ENCODE data around the gene MEGF6.

Gene MEGF6

GRCh38 chr1:3453891-3454810 lies 157.2 kb downstream of the MEGF6 start, which contains the start of gene ARHGEF16:
Gene ARHGEF16 (plus strand): TSS chr1:3454665. CDS start chr1:3463085, 8,420 bp downstream.
- peak; percentile 63 for DNase-seq

DNA sequence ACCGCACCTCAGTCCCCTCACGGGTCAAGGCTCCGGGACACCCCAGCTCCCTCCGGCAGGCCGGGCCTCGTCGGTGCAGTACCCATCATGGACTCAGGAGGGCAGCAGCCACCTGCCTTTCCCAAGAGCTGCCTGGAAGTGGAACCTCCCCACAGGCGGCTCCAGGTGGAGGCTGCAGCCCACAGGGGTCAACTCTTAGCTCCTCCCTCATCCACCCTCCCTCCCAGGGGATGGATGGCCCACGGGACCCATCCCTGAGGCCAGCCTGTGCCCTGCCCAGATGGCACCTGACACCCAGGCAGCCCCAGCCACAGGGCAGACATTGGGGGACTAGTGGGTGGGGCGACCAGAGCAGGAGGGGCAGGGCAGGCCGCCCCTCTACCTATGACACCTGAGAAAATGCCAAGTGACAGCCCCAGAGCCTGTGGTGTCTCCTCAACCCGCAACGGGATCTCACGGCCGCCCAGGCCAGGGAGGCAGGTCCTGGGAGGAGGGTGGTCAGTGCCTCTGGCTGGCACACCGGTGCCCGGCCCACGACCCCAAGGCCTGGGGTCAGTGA lies 158.0 kb downstream of the MEGF6 start:
- DNase-seq, result peak; percentile 65

DNA sequence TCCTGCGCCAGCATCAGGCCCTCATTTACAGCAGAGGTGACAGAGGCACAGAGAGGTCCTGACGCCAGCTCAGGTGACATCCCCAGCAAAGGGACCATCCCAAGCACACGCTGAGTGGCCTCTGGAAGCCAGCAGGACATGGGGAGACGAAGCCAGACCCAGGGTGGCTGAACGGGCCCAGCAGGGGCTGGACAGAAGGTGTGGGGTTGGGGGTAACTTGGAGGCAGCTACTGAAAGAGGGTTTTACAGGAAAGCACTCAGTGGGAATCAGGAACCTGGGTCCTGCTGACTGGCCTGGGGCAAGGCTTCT lies 158.5 kb downstream of the MEGF6 start:
- DNase-seq, result no peak

GRCh38 chr1:3451994-3452865 lies 159.1 kb downstream of the MEGF6 start:
- no peak for DNase-seq

DNA sequence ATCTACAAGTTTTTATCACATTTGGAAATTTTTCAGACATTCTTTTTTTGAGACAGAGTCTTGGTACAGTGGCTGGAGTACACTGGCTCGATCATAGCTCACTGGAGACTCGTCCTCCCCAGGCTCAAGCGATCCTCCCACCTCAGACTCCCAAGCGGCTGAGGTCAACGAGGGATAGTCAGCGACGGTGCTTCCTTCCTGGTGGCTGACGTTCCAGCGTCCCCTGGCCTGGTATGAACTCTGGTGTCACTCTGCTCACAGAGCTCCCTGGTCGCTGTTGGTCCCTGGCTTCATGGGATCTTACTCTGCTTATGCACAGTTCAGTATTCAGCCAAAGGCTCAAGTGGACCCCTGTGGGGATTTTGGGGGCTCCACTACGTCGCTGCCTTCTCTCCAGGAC lies 160.3 kb downstream of the MEGF6 start:
- DNase-seq, result no peak

- no peak for DNase-seq
These were observed 161.0 kb downstream of the MEGF6 start for GRCh38 chr1:3450202-3450863.

DNA sequence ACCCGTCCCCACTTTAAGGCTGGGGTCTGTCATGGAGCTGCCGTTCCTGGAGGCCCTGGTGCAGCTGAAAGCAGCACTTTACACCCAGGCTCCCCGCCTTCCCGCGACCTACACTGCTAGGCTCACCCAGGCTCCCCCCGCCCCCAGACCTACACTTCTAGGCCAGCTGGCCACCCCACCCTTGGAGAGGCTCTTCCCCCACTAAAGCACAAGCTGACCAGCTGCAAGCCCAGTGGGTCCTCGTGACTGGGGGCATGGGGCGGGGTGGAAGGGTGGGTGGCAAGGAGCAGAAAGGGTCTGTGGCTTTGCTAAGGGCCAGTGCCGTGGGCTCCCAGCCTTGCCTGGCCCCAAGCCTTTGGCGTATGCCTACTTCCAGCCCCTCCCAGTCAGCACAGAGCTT lies 166.6 kb downstream of the MEGF6 start:
- no peak for DNase-seq

DNA sequence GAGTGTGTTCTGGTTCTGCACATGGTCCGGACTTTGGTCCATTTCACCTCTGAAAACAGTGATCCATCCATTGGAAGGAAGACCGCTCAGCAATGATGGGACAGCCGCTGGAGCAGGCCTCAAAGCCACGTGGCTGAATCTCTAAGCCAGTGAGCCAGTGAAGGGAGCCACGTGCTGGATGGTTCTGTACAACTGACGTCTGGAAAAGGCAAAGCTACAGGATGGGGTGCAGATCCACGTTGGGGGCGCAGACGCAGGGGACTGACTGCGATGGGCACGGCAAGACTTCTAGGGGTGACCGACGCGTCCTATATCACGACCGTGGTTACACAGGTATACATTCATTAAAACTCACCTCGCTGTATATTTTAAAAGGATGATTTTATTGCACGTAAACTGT lies 167.0 kb downstream of the MEGF6 start:
- no peak for DNase-seq

DNA sequence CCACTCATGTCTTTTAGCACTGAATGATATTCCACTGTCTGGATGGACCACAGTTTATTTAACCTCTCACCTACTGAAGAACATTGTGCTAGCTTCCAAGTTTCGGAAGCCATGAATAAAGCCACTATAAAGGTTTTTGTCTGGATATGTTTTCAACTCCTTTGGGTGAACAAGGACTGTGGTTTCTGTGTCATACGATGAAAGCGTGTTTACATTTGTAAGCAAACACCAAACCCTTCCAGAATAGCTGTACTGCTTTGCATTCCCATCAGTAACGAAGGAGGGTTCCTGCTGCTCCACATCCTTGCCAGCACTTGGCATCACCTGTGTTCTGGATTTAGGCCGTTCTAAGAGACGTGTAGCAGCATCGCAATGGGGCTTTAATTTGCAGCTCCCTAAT lies 167.5 kb downstream of the MEGF6 start:
- no peak for DNase-seq

GRCh38 chr1:3442901-3443300 lies 168.4 kb downstream of the MEGF6 start:
- no peak for DNase-seq

- no peak for DNase-seq
These were observed 169.0 kb downstream of the MEGF6 start for GRCh38 chr1:3442331-3442730.

- DNase-seq, result no peak
These were observed 169.4 kb downstream of the MEGF6 start for GRCh38 chr1:3441880-3442279.

GRCh38 chr1:3441410-3441847 lies 169.9 kb downstream of the MEGF6 start:
- DNase-seq, result no peak

DNA sequence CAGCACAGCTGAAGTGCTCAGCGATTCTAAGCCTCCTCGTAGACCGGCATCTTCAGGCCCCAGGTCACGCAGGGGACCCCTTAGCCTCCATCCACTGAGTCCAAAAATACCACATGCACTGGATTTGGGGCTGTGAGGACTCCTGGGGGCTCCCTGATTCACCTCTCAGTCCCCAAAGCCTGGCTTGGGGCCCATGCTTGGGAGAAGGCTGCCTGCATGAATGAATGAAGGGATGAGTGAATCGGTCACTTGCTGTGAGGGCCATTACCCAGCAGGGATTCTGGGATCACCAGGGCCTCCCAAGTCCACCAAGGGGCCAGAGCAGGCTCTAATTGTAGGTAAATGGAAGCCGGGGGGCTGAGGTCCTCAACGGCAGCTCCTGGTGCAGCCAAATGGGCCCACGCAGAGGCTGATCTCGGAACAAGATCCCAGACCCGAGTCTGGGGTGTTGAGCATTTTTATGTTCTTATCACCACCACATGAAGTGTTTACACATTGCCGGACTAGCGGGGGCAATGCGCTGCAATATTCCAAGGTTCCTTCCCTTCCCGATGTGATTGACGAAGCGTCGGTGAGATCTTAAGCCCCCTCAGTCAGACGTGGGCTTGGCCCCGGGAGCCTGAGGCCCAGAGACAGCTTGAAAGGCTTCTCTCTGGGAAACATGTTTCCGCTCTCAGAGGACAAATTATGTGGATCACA lies 170.4 kb downstream of the MEGF6 start:
- DNase-seq, result no peak

DNA sequence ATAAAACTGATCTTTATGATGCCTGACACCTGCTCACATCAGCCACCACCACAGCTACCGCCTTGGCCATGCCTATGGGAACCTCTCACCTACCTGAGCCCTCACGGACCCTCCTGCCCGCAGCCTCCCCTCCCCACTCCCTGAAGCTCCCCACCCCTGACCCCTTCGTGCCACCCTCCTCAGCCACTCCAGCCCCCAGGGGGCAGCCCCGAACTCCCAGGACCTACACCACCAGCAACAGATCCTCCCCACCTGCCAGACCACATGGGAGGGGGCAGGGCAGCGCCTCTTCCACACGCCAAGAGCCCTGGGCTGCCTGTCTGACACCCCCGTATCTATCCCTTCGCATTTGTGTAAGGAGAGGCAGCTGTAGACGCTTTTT lies 171.0 kb downstream of the MEGF6 start:
- no peak for DNase-seq

All from NCI-H226 (cell line).